ENCODE results near the gene BRD2. TPM values are rescaled to one million over a fixed set of nuclear protein-coding genes. Genes with fewer than 3 reads are reported as not detected.

The BRD2 gene
- total RNA-seq, 2 experiments from 2014 or later: 290 to 297 TPM

DNA sequence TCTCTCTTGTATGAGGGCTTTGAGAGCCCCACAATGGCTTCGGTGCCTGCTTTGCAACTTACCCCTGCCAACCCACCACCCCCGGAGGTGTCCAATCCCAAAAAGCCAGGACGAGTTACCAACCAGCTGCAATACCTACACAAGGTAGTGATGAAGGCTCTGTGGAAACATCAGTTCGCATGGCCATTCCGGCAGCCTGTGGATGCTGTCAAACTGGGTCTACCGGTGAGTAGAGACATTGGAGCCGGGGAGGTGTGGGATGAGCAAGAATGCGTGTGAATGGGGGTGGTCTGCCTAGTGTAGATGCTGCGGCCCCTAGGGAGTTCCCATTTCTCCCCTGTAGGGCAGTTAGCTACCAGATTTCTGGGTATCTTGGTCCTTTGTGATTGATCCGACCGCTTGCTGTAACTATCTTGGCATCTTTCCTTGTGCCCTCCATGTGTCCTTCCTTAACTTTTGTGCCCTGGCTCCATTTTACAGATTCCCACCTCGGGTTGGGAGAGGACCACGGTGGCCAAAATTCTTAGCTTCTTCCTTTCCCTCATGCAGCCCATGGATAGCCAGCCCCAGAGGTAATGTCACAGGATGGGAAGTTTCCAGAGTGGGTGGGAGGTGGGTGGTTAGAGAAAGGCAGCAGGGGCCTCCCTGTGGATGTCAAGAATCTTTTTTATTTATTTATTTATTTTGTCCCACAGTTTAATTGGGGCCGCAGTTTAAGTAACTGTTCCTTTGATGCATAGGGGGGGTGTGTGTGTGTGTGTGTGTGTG is 6.3 kb downstream of the BRD2 start:
- ChIA-PET CTCF (interaction anchor here (1.2 to 13.5 kb wide), 7 partner anchors 9 to 135 kb away, joined by 3 to 259 read pairs (median 44); partner anchors contain the start of genes HLA-DMA, HLA-DMB and TAP2), POLR2A (interaction anchor here (0.6 to 17.7 kb wide), 22 partner anchors 8 to 1168 kb away, joined by 3 to 656 read pairs (median 14); partner anchors contain the start of genes GPSM3, HLA-DMA, HLA-DMB and HLA-DPA1)
- Mint-ChIP-seq H3K4me1 (peaks cover 49% of the 10 kb centered on the region), H3K9me3 (no peaks in the 10 kb centered on the region), H3K27me3 (no peaks in the 10 kb centered on the region), H3K36me3 (ENCODE audit: low read depth) (peaks cover 96% of the 10 kb centered on the region), H3K27ac (peak overlapping the region; percentile 98), H3K4me3 (peak overlapping the region; percentile 97)
- DNase-seq: no peak

DNA sequence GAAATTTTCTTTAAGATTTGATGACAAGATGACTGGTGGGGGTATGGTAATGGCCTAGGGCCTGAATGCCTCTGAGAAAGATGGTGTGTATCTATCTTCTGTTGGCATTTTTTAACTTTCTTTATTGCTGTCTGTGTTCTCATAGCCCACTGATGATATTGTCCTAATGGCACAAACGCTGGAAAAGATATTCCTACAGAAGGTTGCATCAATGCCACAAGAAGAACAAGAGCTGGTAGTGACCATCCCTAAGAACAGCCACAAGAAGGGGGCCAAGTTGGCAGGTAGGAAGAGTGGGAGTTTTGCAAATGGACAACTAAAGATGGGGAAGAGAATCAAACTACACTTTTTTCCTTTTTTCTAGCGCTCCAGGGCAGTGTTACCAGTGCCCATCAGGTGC is 7.5 kb downstream of the BRD2 start:
- POLR2A ChIA-PET: interaction anchor here (0.9 to 17.7 kb wide), 7 partner anchors 8 to 134 kb away, joined by 3 to 656 read pairs (median 301); partner anchors contain the start of genes BRD2, HLA-DMA, PSMB8 and PSMB9

DNA sequence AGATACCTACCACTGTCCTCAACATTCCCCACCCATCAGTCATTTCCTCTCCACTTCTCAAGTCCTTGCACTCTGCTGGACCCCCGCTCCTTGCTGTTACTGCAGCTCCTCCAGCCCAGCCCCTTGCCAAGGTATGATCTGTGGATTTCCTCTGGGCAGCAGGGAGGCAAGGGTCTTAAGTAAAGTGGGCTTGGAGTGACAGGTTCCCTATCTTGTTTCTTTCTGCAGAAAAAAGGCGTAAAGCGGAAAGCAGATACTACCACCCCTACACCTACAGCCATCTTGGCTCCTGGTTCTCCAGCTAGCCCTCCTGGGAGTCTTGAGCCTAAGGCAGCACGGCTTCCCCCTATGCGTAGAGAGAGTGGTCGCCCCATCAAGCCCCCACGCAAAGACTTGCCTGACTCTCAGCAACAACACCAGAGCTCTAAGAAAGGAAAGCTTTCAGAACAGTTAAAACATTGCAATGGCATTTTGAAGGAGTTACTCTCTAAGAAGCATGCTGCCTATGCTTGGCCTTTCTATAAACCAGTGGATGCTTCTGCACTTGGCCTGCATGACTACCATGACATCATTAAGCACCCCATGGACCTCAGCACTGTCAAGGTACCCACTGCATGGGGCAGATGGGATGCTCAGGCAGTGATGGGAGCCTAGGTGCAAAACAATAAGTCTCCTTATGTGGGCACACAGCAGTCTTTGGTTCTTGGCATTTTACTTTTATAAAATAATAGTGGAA is 8.1 kb downstream of the BRD2 start:
- Mint-ChIP-seq H3K27ac (peak overlapping the region; percentile 63), H3K4me3 (peak overlapping the region; percentile 97), H3K4me1 (peaks cover 60% of the 10 kb centered on the region), H3K36me3 (ENCODE audit: low read depth) (peaks cover 98% of the 10 kb centered on the region), H3K27me3 (no peaks in the 10 kb centered on the region), H3K9me3 (no peaks in the 10 kb centered on the region)
- ChIA-PET POLR2A (interaction anchor here (0.9 to 17.7 kb wide), 8 partner anchors 8 to 134 kb away, joined by 3 to 656 read pairs (median 14); partner anchors contain the start of genes BRD2, HLA-DMA, PSMB8 and TAP2), CTCF (interaction anchor here (0.6 to 13.5 kb wide), 4 partner anchors 8 to 91 kb away, joined by 3 to 259 read pairs (median 34); partner anchors contain the start of gene HLA-DMA)
- DNase-seq: no peak

More for the DNA sequence above, 7.5 kb downstream of the BRD2 start:
- Mint-ChIP-seq H3K36me3 (ENCODE audit: low read depth) (peaks cover 98% of the 10 kb centered on the region), H3K4me1 (peaks cover 60% of the 10 kb centered on the region), H3K9me3 (no peaks in the 10 kb centered on the region), H3K27ac (peak overlapping the region; percentile 63), H3K27me3 (no peaks in the 10 kb centered on the region), H3K4me3 (peak overlapping the region; percentile 97)
- CTCF ChIA-PET: interaction anchor here (0.6 to 13.5 kb wide), 5 partner anchors 8 to 90 kb away, joined by 3 to 259 read pairs (median 62); partner anchors contain the start of gene HLA-DMA
- DNase-seq: no peak

DNA sequence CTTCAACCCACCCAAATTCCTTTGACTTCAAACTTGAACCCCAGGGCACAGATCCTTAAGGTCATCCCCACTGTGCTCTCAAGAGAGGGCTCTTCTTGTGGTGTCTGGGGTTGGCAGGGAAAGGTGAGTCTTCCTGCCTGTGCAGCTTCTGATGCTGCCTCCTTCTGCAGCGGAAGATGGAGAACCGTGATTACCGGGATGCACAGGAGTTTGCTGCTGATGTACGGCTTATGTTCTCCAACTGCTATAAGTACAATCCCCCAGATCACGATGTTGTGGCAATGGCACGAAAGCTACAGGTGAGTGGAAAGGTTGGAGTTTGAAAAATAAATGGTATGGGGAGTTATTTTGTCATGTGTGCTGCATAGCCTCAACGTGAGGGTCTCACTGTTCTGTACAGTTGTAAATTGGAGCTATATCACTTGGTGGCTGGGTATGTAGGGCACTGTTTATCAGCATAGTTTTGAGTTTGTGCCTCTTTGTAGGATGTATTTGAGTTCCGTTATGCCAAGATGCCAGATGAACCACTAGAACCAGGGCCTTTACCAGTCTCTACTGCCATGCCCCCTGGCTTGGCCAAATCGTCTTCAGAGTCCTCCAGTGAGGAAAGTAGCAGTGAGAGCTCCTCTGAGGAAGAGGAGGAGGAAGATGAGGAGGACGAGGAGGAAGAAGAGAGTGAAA is 9.0 kb downstream of the BRD2 start:
- Mint-ChIP-seq H3K27ac (peak overlapping the region; percentile 43), H3K27me3 (no peaks in the 10 kb centered on the region), H3K4me3 (no peak overlapping the region), H3K9me3 (no peaks in the 10 kb centered on the region), H3K36me3 (ENCODE audit: low read depth) (peaks cover 100% of the 10 kb centered on the region), H3K4me1 (peaks cover 65% of the 10 kb centered on the region)
- ChIA-PET POLR2A (interaction anchor here (0.6 to 17.7 kb wide), 7 partner anchors 10 to 124 kb away, joined by 3 to 538 read pairs (median 4); partner anchors contain the start of genes BRD2, HLA-DMA, PSMB9 and TAP1), CTCF (interaction anchor here (1.1 to 13.5 kb wide), 3 partner anchors 24 to 91 kb away, joined by 3 to 259 read pairs (median 62); partner anchors contain the start of gene HLA-DMA)
- no peak for DNase-seq

DNA sequence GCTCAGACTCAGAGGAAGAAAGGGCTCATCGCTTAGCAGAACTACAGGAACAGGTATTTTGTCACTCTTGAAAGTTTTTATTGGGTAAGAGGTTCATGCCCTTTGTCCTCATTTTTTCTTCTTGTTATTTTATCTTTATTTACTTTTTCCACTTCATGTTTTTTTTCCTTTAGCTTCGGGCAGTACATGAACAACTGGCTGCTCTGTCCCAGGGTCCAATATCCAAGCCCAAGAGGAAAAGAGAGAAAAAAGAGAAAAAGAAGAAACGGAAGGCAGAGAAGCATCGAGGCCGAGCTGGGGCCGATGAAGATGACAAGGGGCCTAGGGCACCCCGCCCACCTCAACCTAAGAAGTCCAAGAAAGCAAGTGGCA is 9.5 kb downstream of the BRD2 start:
- ChIA-PET POLR2A (interaction anchor here (0.6 to 17.7 kb wide), 7 partner anchors 10 to 124 kb away, joined by 3 to 538 read pairs (median 4); partner anchors contain the start of genes BRD2, HLA-DMA, PSMB9 and TAP1), CTCF (interaction anchor here (0.6 to 13.5 kb wide), 4 partner anchors 25 to 92 kb away, joined by 3 to 259 read pairs (median 32); partner anchors contain the start of gene HLA-DMA)
- Mint-ChIP-seq H3K4me1 (peaks cover 66% of the 10 kb centered on the region), H3K36me3 (ENCODE audit: low read depth) (peaks cover 97% of the 10 kb centered on the region), H3K4me3 (no peak overlapping the region), H3K9me3 (no peaks in the 10 kb centered on the region), H3K27me3 (no peaks in the 10 kb centered on the region), H3K27ac (no peak overlapping the region)
- DNase-seq: no peak

DNA sequence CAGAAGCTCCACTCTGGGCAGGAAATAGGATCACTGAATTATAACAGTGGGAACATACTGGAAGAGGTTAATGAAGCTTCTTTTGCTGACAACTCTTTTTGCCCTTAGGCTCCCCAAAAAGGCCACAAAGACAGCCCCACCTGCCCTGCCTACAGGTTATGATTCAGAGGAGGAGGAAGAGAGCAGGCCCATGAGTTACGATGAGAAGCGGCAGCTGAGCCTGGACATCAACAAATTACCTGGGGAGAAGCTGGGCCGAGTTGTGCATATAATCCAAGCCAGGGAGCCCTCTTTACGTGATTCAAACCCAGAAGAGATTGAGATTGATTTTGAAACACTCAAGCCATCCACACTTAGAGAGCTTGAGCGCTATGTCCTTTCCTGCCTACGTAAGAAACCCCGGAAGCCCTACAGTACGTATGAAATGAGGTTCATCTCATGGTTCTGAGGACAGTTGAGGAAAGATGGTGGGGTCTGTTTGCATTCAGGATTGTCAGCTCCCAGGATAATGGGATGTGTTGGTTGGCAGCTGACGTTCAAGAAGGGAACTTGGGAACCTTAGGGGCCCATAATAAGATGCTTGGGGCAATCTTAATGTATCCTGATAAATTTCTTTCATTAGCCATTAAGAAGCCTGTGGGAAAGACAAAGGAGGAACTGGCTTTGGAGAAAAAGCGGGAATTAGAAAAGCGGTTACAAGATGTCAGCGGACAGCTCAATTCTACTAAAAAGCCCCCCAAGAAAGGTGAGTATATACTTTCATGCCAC is 11.5 kb downstream of the BRD2 start:
- Mint-ChIP-seq H3K27ac (no peak overlapping the region), H3K4me1 (peaks cover 73% of the 10 kb centered on the region), H3K4me3 (no peak overlapping the region), H3K27me3 (no peaks in the 10 kb centered on the region), H3K36me3 (ENCODE audit: low read depth) (peaks cover 80% of the 10 kb centered on the region), H3K9me3 (no peaks in the 10 kb centered on the region)
- ChIA-PET CTCF (interaction anchor here (1.5 to 2.7 kb wide), 6 partner anchors 9 to 94 kb away, joined by 4 to 13 read pairs (median 8); partner anchors contain the start of genes BRD2 and HLA-DMA), POLR2A (interaction anchor here (0.6 to 12.4 kb wide), 11 partner anchors 9 to 135 kb away, joined by 3 to 315 read pairs (median 4); partner anchors contain the start of genes BRD2, HLA-DMB, PSMB9 and TAP1)
- no peak for DNase-seq

DNA sequence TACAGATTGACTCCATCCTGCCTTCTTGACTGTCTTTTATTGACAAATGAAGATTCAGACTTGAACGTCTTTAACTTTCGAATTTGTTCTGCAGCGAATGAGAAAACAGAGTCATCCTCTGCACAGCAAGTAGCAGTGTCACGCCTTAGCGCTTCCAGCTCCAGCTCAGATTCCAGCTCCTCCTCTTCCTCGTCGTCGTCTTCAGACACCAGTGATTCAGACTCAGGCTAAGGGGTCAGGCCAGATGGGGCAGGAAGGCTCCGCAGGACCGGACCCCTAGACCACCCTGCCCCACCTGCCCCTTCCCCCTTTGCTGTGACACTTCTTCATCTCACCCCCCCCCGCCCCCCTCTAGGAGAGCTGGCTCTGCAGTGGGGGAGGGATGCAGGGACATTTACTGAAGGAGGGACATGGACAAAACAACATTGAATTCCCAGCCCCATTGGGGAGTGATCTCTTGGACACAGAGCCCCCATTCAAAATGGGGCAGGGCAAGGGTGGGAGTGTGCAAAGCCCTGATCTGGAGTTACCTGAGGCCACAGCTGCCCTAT is 12.2 kb downstream of the BRD2 start:
- no peak for DNase-seq
- H3K9me3 Mint-ChIP-seq: no peaks in the 10 kb centered on the region
- H3K27ac Mint-ChIP-seq: no peak overlapping the region
- no peak overlapping the region for H3K4me3 Mint-ChIP-seq
- CTCF ChIA-PET: interaction anchor here (1.5 to 2.7 kb wide), 6 partner anchors 9 to 95 kb away, joined by 4 to 13 read pairs (median 8); partner anchors contain the start of genes BRD2 and HLA-DMA
- POLR2A ChIA-PET: interaction anchor here (1.0 to 12.4 kb wide), 5 partner anchors 9 to 95 kb away, joined by 3 to 315 read pairs (median 5); partner anchors contain the start of genes BRD2 and HLA-DMB
- H3K36me3 Mint-ChIP-seq (ENCODE audit: low read depth): peaks cover 74% of the 10 kb centered on the region
- H3K27me3 Mint-ChIP-seq: no peaks in the 10 kb centered on the region
- peaks cover 68% of the 10 kb centered on the region for H3K4me1 Mint-ChIP-seq

DNA sequence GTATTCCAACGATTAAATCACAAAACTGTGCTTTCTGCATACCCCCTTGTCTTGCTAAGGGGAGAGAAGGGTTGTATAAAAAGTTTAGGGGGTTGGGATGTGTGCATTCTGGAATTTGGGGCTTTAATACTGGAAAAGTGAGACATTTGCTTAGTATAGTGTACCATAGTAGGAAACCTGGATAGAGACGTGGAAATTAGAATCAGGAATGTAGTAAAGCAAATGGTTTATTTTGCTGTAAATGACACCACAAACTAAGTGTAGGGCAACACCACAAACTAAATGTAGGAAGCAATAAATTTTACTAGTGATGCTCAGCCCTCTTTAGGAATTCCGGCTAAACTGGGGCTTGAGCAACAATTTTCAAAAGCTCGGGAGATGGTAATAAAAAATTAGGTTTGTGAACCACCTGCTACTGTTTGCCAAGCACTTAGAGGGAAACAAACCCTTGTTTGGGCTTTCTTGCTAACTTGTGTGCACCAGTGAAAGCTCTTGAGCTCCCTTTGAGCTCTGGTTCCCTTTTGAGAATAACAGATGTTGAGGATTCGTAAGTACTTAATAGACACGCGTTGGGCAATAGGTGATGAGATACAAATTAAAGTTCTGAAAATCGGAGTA is 13.8 kb downstream of the BRD2 start:
- POLR2A ChIA-PET: interaction anchor here (0.6 to 12.4 kb wide), 5 partner anchors 11 to 336 kb away, joined by 3 to 315 read pairs (median 4); partner anchors contain the start of gene BRD2
- Mint-ChIP-seq H3K27ac (peak overlapping the region; percentile 5), H3K27me3 (no peaks in the 10 kb centered on the region), H3K9me3 (no peaks in the 10 kb centered on the region), H3K4me3 (no peak overlapping the region), H3K36me3 (ENCODE audit: low read depth) (peaks cover 57% of the 10 kb centered on the region), H3K4me1 (peaks cover 54% of the 10 kb centered on the region)
- no peak for DNase-seq
- CTCF ChIA-PET: interaction anchor here (0.7 to 3.7 kb wide), 7 partner anchors 8 to 144 kb away, joined by 3 to 81 read pairs (median 4); partner anchors contain the start of genes HLA-DMA and TAP2

DNA sequence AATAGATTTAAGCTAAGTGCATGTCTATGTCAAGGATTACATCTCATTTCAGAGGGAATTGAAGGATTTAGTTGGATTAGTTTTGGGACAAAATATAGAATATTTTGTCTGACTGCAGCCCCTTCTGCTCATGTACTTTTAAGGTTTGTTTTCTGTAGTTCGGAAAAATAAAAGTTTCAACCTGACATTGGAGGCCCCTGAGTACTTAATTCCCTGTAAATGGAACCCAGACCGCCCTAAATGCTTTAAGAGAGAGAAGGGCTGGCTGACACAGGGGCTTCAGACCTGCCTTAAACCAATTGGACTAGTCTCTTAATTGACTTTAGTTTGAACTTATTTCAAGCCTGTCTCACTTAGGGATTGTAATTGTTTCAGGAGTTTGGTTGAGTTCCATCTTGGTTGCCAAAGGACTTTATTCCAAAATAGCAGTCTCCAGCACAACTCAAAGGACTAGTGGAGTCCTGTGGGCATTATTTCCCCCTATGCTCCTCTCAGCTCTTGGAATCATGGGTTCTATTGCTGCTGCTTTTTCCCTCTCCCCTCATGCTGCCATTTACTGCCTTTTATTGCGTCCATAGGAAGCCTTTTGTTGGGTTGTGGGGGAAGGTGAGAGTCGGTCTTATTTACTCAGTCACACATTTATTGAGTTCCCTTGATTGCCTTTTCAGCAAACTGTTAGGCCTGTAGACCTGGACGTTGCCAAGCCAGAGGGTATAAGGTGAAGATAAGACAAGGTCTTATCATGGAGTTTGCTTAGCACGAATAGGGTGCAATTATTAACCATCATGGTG is 14.5 kb downstream of the BRD2 start:
- CTCF ChIA-PET: interaction anchor here (0.7 to 4.8 kb wide), 14 partner anchors 8 to 155 kb away, joined by 3 to 140 read pairs (median 8); partner anchors contain the start of genes HLA-DMA and TAP2
- Mint-ChIP-seq H3K27me3 (no peaks in the 10 kb centered on the region), H3K9me3 (no peaks in the 10 kb centered on the region), H3K36me3 (ENCODE audit: low read depth) (peaks cover 50% of the 10 kb centered on the region), H3K4me1 (peaks cover 49% of the 10 kb centered on the region), H3K27ac (no peak overlapping the region), H3K4me3 (no peak overlapping the region)
- DNase-seq: no peak
- POLR2A ChIA-PET: interaction anchor here (0.6 to 12.4 kb wide), 4 partner anchors 12 to 137 kb away, joined by 3 to 315 read pairs (median 12); partner anchors contain the start of gene BRD2

DNA sequence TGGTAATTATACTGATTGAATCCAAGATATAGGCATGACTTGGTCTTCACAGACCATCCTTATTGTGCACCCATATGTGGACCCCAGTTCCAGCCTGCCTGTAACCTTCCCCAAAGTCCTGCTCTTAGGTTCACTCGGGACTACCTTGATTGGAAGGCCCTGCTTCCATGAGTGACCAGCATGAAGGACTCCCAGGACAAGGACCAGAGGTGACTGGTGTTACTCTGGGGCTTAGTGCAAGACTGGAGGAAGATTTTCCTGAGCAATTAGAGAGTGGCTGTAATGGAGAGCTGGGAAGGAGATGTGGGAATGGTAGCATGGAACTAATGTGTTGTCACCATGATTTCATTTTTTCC is 15.1 kb downstream of the BRD2 start:
- peaks cover 49% of the 10 kb centered on the region for H3K4me1 Mint-ChIP-seq
- H3K27ac Mint-ChIP-seq: peak overlapping the region; percentile 37
- peaks cover 45% of the 10 kb centered on the region for H3K36me3 Mint-ChIP-seq (ENCODE audit: low read depth)
- no peaks in the 10 kb centered on the region for H3K9me3 Mint-ChIP-seq
- CTCF ChIA-PET: interaction anchor here (0.9 to 4.8 kb wide), 20 partner anchors 10 to 198 kb away, joined by 3 to 140 read pairs (median 12); partner anchors contain the start of genes BRD2, HLA-DMA, HLA-DMB and TAP2
- no peak overlapping the region for H3K4me3 Mint-ChIP-seq
- DNase-seq: no peak
- H3K27me3 Mint-ChIP-seq: no peaks in the 10 kb centered on the region
- POLR2A ChIA-PET: interaction anchor here (1.0 to 12.4 kb wide), 6 partner anchors 12 to 145 kb away, joined by 4 to 315 read pairs (median 14); partner anchors contain the start of genes BRD2, HLA-DMA, PSMB8 and TAP2
